HEK293T (cell line): ENCODE results near the gene PRPF6.

ENCODE experiments used
- FOXM1 ChIP-seq: fragments of 450-650 bp; IDR thresholded peaks from 2 replicates; pipeline ENCODE4 v1.6.1; 2017; ENCODE audit warnings: mild to moderate bottlenecking, borderline replicate concordance
- HDGF ChIP-seq: fragments of 450-650 bp; IDR thresholded peaks from 2 replicates; pipeline ENCODE4 v1.6.1; 2017; ENCODE audit warnings: antibody characterized with exemption, borderline replicate concordance
- LEF1 ChIP-seq: fragments of 450-650 bp; IDR thresholded peaks from 2 replicates; pipeline ENCODE4 v1.6.1; 2017; ENCODE audit warnings: mild to moderate bottlenecking, borderline replicate concordance
- SUZ12 ChIP-seq: fragments of 450-650 bp; IDR thresholded peaks from 2 replicates; pipeline ENCODE4 v1.6.1; 2016; ENCODE audit warnings: mild to moderate bottlenecking
- TARDBP ChIP-seq: fragments of 450-650 bp; IDR thresholded peaks from 2 replicates; pipeline ENCODE4 v1.6.1; 2016
- ZNF384 ChIP-seq: fragments of 450-650 bp; IDR thresholded peaks from 2 replicates; pipeline ENCODE4 v1.6.1; 2016

- no peak for TF ChIP-seq FOXM1
- no peak for TF ChIP-seq HDGF
- TF ChIP-seq SUZ12: no peak
- no peak for TF ChIP-seq ZNF384
- no peak for TF ChIP-seq TARDBP
- no peak for TF ChIP-seq LEF1
These were observed 76.1 kb downstream of the PRPF6 start for GRCh38 chr20:64056889-64057627.
